Prostate gland (tissue), 2 donors: ENCODE data around the gene GRIK5. TPM values are rescaled to one million over a fixed set of nuclear protein-coding genes. Genes with fewer than 3 reads are reported as not detected.

Experiments
- DNase-seq: peaks from one replicate; pipeline ENCODE4 v3.0.0-alpha.2; 2019; ENCODE audit warnings: low spot score
- H3K27ac ChIP-seq, 2 donors: fragments of 200-600 bp; sonication (generic); 2 replicates each; pipeline ENCODE4 v1.5.1; 2017 to 2019
- H3K27me3 ChIP-seq: fragments of 200-600 bp; sonication (generic); replicated peaks from 2 replicates; pipeline ENCODE4 v1.5.1; 2019; ENCODE audit not compliant: insufficient read depth
- H3K36me3 ChIP-seq, 2 donors: fragments of 200-600 bp; sonication (generic); 1 replicate in 1 of 2; 2 replicates in 1 of 2; pipeline versions ENCODE4 v1.5.1 to v1.8.1; 2017 to 2019
- H3K4me1 ChIP-seq: fragments of 200-600 bp; sonication (generic); replicated peaks from 2 replicates; pipeline ENCODE4 v1.5.1; 2019
- H3K4me3 ChIP-seq, 2 donors: fragments of 200-600 bp; sonication (generic); 2 replicates each; pipeline ENCODE4 v1.5.1; 2017 to 2019
- H3K9me3 ChIP-seq: fragments of 200-600 bp; sonication (generic); 2 replicates; pipeline ENCODE4 v1.5.1; 2017
- CTCF ChIP-seq, 4 experiments: fragments of 200-600 bp in 2 of 4; fragments of 450-650 bp in 2 of 4; sonication (generic) in 2 of 4; IDR thresholded peaks; 1 replicate in 3 of 4; 2 replicates in 1 of 4; pipeline ENCODE4 v1.5.1; 2016 to 2019; ENCODE audit warnings: antibody characterized with exemption in 4 of 4, mild to moderate bottlenecking in 2 of 4, moderate library complexity in 2 of 4
- POLR2A ChIP-seq: fragments of 450-650 bp; IDR thresholded peaks from one replicate; pipeline ENCODE4 v1.6.1; 2016; ENCODE audit warnings: antibody characterized with exemption, mild to moderate bottlenecking
- POLR2AphosphoS5 ChIP-seq: sonication (generic); formaldehyde crosslinking; IDR thresholded peaks from one replicate; pipeline ENCODE4 v1.6.1; 2017; ENCODE audit warnings: antibody characterized with exemption
- WGBS: methylation state at CpG from one replicate; pipeline ENCODE4 v1.1.5; 2018; 5-methylcytosine and 5-hydroxymethylcytosine counted together
- intact Hi-C: fragments of 100-400 bp; cut with DNase I; formaldehyde crosslinking; loops from one replicate; pipeline ENCODE4 v1.14.2; 2022
- total RNA-seq, 2 donors: library from RNA; depleted of rRNA; stranded (reverse); fragments of >200 nt; gene quantifications; one replicate each; pipeline ENCODE4 v1.1.0, GENCODE V29; 2016

The GRIK5 gene
- total RNA-seq, 2 donors from 2014 or later, result 1.3 to 25.2 TPM

DNA sequence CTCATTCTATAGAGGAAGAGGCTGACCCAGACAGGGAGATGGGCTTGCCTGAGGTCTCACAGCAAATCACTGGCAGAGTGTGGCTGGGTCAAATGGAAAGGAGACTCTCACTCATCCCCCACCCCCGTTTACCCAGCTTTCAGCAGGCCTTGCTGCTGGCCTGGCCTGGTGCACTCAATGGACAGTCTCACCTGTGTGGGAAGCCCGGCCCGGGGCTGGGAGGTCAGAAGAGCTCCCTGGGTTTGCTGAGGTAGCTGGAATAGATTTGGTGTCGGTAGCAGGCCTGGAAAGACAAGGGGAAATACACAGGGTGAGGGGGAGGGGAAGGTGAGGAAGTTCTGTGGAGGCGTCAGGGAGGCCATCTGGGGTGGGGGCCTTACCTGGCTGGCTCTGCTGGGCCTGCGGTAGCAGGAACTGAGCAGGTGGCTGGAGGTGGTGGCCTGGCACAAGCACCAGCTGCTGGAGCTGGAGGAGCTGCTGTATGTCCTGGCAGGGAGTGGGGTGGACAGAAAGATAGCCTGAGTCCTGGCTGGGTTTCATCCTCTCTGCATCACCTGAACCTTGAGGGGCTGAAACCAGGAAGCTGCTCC is 29.4 kb upstream of the GRIK5 start:
- TF ChIP-seq POLR2A (no peak), POLR2AphosphoS5 (no peak), CTCF (IDR thresholded peaks at IDR 0.05) (no peak)
- peak overlapping the region; percentile 71 to 81 for H3K27ac ChIP-seq
- WGBS, result 47% methylated on average over 6 of the region's 6 CpGs

GRCh38 chr19:42098781-42099180 is 28.8 kb upstream of the GRIK5 start:
- no peaks in the 10 kb centered on the region for H3K36me3 ChIP-seq
- intact Hi-C loops, result no loop called here
- 46% methylated on average over 6 of the region's 6 CpGs for WGBS
- H3K9me3 ChIP-seq, result no peaks in the 10 kb centered on the region
- H3K4me3 ChIP-seq, result no peak overlapping the region
- no peaks in the 10 kb centered on the region for H3K27me3 ChIP-seq
- TF ChIP-seq POLR2AphosphoS5 (peak; percentile 94), POLR2A (no peak)
- H3K4me1 ChIP-seq, result peaks cover 7% of the 10 kb centered on the region
- H3K27ac ChIP-seq, result peak overlapping the region; percentile 71 to 81
- peak; percentile 80 for DNase-seq

More for the DNA sequence above, 29.4 kb upstream of the GRIK5 start:
- no peak overlapping the region for H3K4me3 ChIP-seq
- no peaks in the 10 kb centered on the region for H3K36me3 ChIP-seq
- H3K4me1 ChIP-seq, result peaks cover 7% of the 10 kb centered on the region
- no peaks in the 10 kb centered on the region for H3K9me3 ChIP-seq
- intact Hi-C loops, result no loop called here
- H3K27me3 ChIP-seq, result no peaks in the 10 kb centered on the region
- DNase-seq, result no peak

DNA sequence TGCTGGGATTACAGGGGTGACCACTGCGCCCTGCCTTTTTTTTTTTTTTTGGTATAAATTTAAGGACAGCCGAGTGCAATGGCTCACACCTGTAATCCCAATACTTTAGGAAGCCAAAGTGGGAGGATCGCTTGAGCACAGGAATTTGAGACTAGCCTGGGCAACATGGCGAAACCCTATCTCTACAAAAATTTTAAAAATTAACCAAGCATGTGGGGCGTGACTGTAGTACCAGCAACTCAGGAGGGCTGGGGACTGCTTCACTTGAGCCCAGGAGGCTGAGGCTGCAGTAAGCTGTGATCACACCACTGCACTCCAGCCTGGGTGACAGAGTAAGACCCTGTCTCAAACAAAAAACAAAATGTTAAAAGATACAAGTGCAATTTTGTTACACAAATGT is 27.5 kb upstream of the GRIK5 start:
- H3K27me3 ChIP-seq, result no peaks in the 10 kb centered on the region
- peaks cover 7% of the 10 kb centered on the region for H3K4me1 ChIP-seq
- TF ChIP-seq POLR2A (no peak), CTCF (IDR thresholded peaks at IDR 0.05) (no peak), POLR2AphosphoS5 (no peak)
- WGBS, result 63% methylated on average over 5 of the region's 5 CpGs
- intact Hi-C loops, result no loop called here
- no peak for DNase-seq
- H3K36me3 ChIP-seq, result no peaks in the 10 kb centered on the region
- no peak overlapping the region for H3K4me3 ChIP-seq
- no peaks in the 10 kb centered on the region for H3K9me3 ChIP-seq
- H3K27ac ChIP-seq, result peak overlapping the region in 1 of 2 donors; percentile 81

GRCh38 chr19:42096255-42096837 is 26.3 kb upstream of the GRIK5 start:
- Histone ChIP-seq H3K4me1 (peaks cover 7% of the 10 kb centered on the region), H3K27me3 (no peaks in the 10 kb centered on the region), H3K36me3 (no peaks in the 10 kb centered on the region), H3K9me3 (no peaks in the 10 kb centered on the region), H3K27ac (no peak overlapping the region), H3K4me3 (peak overlapping the region in 1 of 2 donors; percentile 17)
- WGBS, result 54% methylated on average over 15 of the region's 15 CpGs
- TF ChIP-seq CTCF (IDR thresholded peaks at IDR 0.05) (no peak), POLR2A (no peak), POLR2AphosphoS5 (no peak)
- no peak for DNase-seq
- intact Hi-C loops, result no loop called here

GRCh38 chr19:42095814-42096230 is 25.8 kb upstream of the GRIK5 start:
- peak overlapping the region in 1 of 2 donors; percentile 17 for H3K4me3 ChIP-seq
- H3K27ac ChIP-seq, result no peak overlapping the region
- WGBS, result 28% methylated on average over 26 of the region's 28 CpGs
- no peak for DNase-seq
- H3K27me3 ChIP-seq, result no peaks in the 10 kb centered on the region
- TF ChIP-seq CTCF (IDR thresholded peaks at IDR 0.05), result no peak
- TF ChIP-seq POLR2AphosphoS5, result no peak
- TF ChIP-seq POLR2A, result no peak
- peaks cover 7% of the 10 kb centered on the region for H3K4me1 ChIP-seq
- H3K36me3 ChIP-seq, result no peaks in the 10 kb centered on the region
- intact Hi-C loops, result no loop called here
- no peaks in the 10 kb centered on the region for H3K9me3 ChIP-seq
